Adrenal gland (tissue), 12 donors: Measurements from ENCODE around the gene FYCO1. TPM values are rescaled to one million over a fixed set of nuclear protein-coding genes. Genes with fewer than 3 reads are reported as not detected.

Source experiments
- DNase-seq, 7 donors: peaks; one replicate each; pipeline ENCODE4 v3.0.0-alpha.2; 2019 to 2020
- H3K27ac ChIP-seq, 5 donors: fragments of 200-600 bp; sonication (generic) in 4 of 5; 1 replicate in 3 of 5; 2 replicates in 2 of 5; pipeline versions ENCODE4 v1.5.1 to v1.8.0; 2016 to 2020; ENCODE audit warnings: mild to moderate bottlenecking in 1 of 5
- H3K27me3 ChIP-seq: fragments of 200-600 bp; 2 replicates; pipeline ENCODE4 v1.8.0; 2021
- H3K36me3 ChIP-seq, 2 donors: fragments of 200-600 bp; replicated peaks in 1 of 2; 1 replicate in 1 of 2; 2 replicates in 1 of 2; pipeline versions ENCODE4 v1.5.1 to v1.8.0; 2018 to 2022
- H3K4me1 ChIP-seq, 2 donors: fragments of 200-600 bp; replicated peaks in 1 of 2; 1 replicate in 1 of 2; 2 replicates in 1 of 2; pipeline versions ENCODE4 v1.5.1 to v1.8.0; 2018 to 2021
- H3K4me3 ChIP-seq, 4 donors: fragments of 200-600 bp; sonication (generic) in 3 of 4; one replicate each; pipeline ENCODE4 v1.5.1; 2016 to 2018
- H3K9me3 ChIP-seq, 3 donors: fragments of 200-600 bp; sonication (generic) in 1 of 3; replicated peaks in 1 of 3; 1 replicate in 2 of 3; 2 replicates in 1 of 3; pipeline versions ENCODE4 v1.5.1 to v1.8.0; 2016 to 2021
- CTCF ChIP-seq, 6 experiments: fragments of 450-650 bp in 4 of 6; fragments of 200-600 bp in 2 of 6; sonication (generic) in 1 of 6; IDR thresholded peaks; 1 replicate in 5 of 6; 2 replicates in 1 of 6; pipeline versions ENCODE4 v1.5.1 to v1.8.0; 2016 to 2021; ENCODE audit warnings: antibody characterized with exemption in 6 of 6, mild to moderate bottlenecking in 2 of 6, moderate library complexity in 1 of 6
- POLR2A ChIP-seq, 2 donors: fragments of 450-650 bp; IDR thresholded peaks; one replicate each; pipeline ENCODE4 v1.6.1; 2017; ENCODE audit warnings: antibody characterized with exemption in 2 of 2, mild to moderate bottlenecking in 2 of 2, moderate library complexity in 1 of 2
- WGBS, 4 donors: extraction: QIAGEN DNeasy Blood & Tissue Kit in 2 of 4; methylation state at CpG; one replicate each; pipeline versions ENCODE4 v1.1.5 to v1.1.7; 2013 to 2017; 5-methylcytosine and 5-hydroxymethylcytosine counted together
- intact Hi-C, 2 donors: fragments of 100-400 bp; cut with DNase I; formaldehyde crosslinking; loops; one replicate each; pipeline versions ENCODE4 v1.14.1 to v1.15.0; 2022 to 2023
- polyA plus RNA-seq, 3 donors: library from polyadenylated mRNA; stranded (reverse); fragments of 200-250 nt in 2 of 3; fragments of 350-450 nt in 1 of 3; fragmentation: Illumina TruSeq in 1 of 3; extraction: RNeasy Lipid Tissue Mini Kit (QIAGEN cat#74804) in 1 of 3; gene quantifications; one replicate each; pipeline ENCODE4 v1.2.3, GENCODE V29; 2013 to 2014
- total RNA-seq, 9 donors: library from RNA; depleted of rRNA in 4 of 9; stranded (reverse); fragments of >200 nt in 4 of 9; fragments of 120-200 nt in 1 of 9; fragmentation: NEBNext Ultra II Directional in 1 of 9; extraction: Animal tissue kit (Norgen Biotek cat#: 25700) in 1 of 9; gene quantifications; one replicate each; pipeline versions ENCODE4 v1.1.0 to v1.2.4, GENCODE V29; 2013 to 2023
- donor health status: healthy with polysubstance abuse.
- donor health status: Bipolar disorder and iron deficiency.
- donor health status: DM: yes; HTN: yes; CAD: no.
- donor health status: DM: no; HTN: no; CAD: no.
- donor health status: DM: no; HTN: no; CAD: no.
- donor health status: DM: yes; HTN: yes; CAD: no.

Gene FYCO1
- total and polyA plus RNA-seq, 12 donors, result 12.3 to 74.3 (median 29.4) TPM

GRCh38 chr3:45980229-45980813 lies 15.3 kb downstream of the FYCO1 start:
- no peaks in the 10 kb centered on the region for H3K9me3 ChIP-seq
- intact Hi-C loops, result no loop called here
- no peaks in the 10 kb centered on the region for H3K27me3 ChIP-seq
- H3K27ac ChIP-seq, result no peak overlapping the region
- peaks cover 0 to 68% of the 10 kb centered on the region in 2 donors for H3K36me3 ChIP-seq
- no peak for DNase-seq
- peaks cover 0 to 11% of the 10 kb centered on the region in 2 donors for H3K4me1 ChIP-seq
- H3K4me3 ChIP-seq, result no peak overlapping the region
- TF ChIP-seq CTCF (IDR thresholded peaks at IDR 0.05), result no peak
- no peak for TF ChIP-seq POLR2A (IDR thresholded peaks at IDR 0.05)
- 66 to 78% (median 73%) methylated on average over 7 of the region's 7 CpGs for WGBS, 4 donors

- no peaks in the 10 kb centered on the region for H3K27me3 ChIP-seq
- H3K27ac ChIP-seq, result no peak overlapping the region
- intact Hi-C loops, result no loop called here
- peaks cover 0 to 72% of the 10 kb centered on the region in 2 donors for H3K36me3 ChIP-seq
- 78 to 94% (median 86%) methylated on average over 4 of the region's 4 CpGs for WGBS, 4 donors
- no peak overlapping the region for H3K4me3 ChIP-seq
- TF ChIP-seq POLR2A (IDR thresholded peaks at IDR 0.05), result no peak
- no peak for TF ChIP-seq CTCF (IDR thresholded peaks at IDR 0.05)
- peaks cover 0 to 10% of the 10 kb centered on the region in 2 donors for H3K4me1 ChIP-seq
- no peaks in the 10 kb centered on the region for H3K9me3 ChIP-seq
- no peak for DNase-seq
These were observed 16.2 kb downstream of the FYCO1 start for GRCh38 chr3:45979378-45979777.

- H3K27ac ChIP-seq, result no peak overlapping the region
- H3K36me3 ChIP-seq, result peaks cover 0 to 60% of the 10 kb centered on the region in 2 donors
These were observed 17.4 kb downstream of the FYCO1 start for GRCh38 chr3:45978006-45978761.

More at GRCh38 chr3:45978006-45978761, 17.4 kb downstream of the FYCO1 start:
- no peaks in the 10 kb centered on the region for H3K27me3 ChIP-seq
- no peak for TF ChIP-seq CTCF (IDR thresholded peaks at IDR 0.05)
- no peak for TF ChIP-seq POLR2A (IDR thresholded peaks at IDR 0.05)
- DNase-seq, result no peak
- H3K4me3 ChIP-seq, result no peak overlapping the region
- no peaks in the 10 kb centered on the region for H3K9me3 ChIP-seq
- intact Hi-C loops, result no loop called here
- WGBS, 4 donors, result 92 to 99% (median 97%) methylated on average over 5 of the region's 5 CpGs
- peaks cover 0 to 12% of the 10 kb centered on the region in 2 donors for H3K4me1 ChIP-seq
